Panc1 (cell line): Measurements from ENCODE around the gene ALG12.

Source experiments
- POLR2AphosphoS5 ChIP-seq: IDR thresholded peaks from 2 replicates; pipeline ENCODE4 v1.6.1; 2012; ENCODE audit warnings: mild to moderate bottlenecking, low read depth, low read length, moderate library complexity
- SIN3A ChIP-seq: IDR thresholded peaks from 2 replicates; pipeline ENCODE4 v1.6.1; 2012; ENCODE audit warnings: low read depth, mild to moderate bottlenecking, low read length, moderate library complexity, borderline replicate concordance; ENCODE audit not compliant: insufficient read depth
- TCF7L2 ChIP-seq: IDR thresholded peaks from 2 replicates; pipeline ENCODE4 v1.6.1; 2011; ENCODE audit warnings: mild to moderate bottlenecking, low read depth, low read length, inconsistent platforms
- TF ChIP-seq, protein P1 (sequence below): fragments of 450-650 bp; IDR thresholded peaks from 2 replicates; pipeline ENCODE4 v1.5.1; 2017; ENCODE audit warnings: mild to moderate bottlenecking
- TF ChIP-seq, protein P2 (sequence below), 2 experiments: IDR thresholded peaks; 2 replicates each; pipeline ENCODE4 v1.6.1; 2011 to 2012; ENCODE audit warnings: low read depth in 2 of 2, control low read depth in 1 of 2, low read length in 1 of 2, mild to moderate bottlenecking in 1 of 2, moderate library complexity in 1 of 2; ENCODE audit not compliant: insufficient read depth in 1 of 2

DNA sequence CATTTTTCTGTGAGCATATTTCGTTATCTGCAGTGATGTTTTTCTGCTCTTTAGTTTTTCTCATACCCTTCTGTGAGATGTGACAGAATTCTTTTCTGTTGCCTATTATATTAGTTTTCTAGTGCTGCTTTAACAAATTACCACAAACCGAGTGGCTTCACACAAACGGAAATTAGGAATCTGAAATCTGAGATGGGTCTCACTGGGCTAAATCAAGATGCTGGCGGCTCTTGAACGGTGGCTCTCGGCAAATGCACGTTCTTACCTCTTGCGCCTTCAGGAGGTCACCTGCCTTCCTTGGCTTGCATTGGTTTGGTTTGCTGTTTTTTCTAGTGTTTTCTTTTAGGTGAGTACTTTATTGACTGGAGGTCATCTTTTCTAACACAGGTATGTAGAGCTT is 51.6 kb downstream of the ALG12 start:
- TF ChIP-seq, protein P1, sequence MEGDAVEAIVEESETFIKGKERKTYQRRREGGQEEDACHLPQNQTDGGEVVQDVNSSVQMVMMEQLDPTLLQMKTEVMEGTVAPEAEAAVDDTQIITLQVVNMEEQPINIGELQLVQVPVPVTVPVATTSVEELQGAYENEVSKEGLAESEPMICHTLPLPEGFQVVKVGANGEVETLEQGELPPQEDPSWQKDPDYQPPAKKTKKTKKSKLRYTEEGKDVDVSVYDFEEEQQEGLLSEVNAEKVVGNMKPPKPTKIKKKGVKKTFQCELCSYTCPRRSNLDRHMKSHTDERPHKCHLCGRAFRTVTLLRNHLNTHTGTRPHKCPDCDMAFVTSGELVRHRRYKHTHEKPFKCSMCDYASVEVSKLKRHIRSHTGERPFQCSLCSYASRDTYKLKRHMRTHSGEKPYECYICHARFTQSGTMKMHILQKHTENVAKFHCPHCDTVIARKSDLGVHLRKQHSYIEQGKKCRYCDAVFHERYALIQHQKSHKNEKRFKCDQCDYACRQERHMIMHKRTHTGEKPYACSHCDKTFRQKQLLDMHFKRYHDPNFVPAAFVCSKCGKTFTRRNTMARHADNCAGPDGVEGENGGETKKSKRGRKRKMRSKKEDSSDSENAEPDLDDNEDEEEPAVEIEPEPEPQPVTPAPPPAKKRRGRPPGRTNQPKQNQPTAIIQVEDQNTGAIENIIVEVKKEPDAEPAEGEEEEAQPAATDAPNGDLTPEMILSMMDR = no peak
- TF ChIP-seq POLR2AphosphoS5 (no peak), TCF7L2 (no peak), SIN3A (no peak)
- TF ChIP-seq, protein P2, sequence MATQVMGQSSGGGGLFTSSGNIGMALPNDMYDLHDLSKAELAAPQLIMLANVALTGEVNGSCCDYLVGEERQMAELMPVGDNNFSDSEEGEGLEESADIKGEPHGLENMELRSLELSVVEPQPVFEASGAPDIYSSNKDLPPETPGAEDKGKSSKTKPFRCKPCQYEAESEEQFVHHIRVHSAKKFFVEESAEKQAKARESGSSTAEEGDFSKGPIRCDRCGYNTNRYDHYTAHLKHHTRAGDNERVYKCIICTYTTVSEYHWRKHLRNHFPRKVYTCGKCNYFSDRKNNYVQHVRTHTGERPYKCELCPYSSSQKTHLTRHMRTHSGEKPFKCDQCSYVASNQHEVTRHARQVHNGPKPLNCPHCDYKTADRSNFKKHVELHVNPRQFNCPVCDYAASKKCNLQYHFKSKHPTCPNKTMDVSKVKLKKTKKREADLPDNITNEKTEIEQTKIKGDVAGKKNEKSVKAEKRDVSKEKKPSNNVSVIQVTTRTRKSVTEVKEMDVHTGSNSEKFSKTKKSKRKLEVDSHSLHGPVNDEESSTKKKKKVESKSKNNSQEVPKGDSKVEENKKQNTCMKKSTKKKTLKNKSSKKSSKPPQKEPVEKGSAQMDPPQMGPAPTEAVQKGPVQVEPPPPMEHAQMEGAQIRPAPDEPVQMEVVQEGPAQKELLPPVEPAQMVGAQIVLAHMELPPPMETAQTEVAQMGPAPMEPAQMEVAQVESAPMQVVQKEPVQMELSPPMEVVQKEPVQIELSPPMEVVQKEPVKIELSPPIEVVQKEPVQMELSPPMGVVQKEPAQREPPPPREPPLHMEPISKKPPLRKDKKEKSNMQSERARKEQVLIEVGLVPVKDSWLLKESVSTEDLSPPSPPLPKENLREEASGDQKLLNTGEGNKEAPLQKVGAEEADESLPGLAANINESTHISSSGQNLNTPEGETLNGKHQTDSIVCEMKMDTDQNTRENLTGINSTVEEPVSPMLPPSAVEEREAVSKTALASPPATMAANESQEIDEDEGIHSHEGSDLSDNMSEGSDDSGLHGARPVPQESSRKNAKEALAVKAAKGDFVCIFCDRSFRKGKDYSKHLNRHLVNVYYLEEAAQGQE (IDR thresholded peaks at IDR 0.05; ENCODE audit: insufficient read depth in 1 of 2, low read depth in 2 of 2, low read length in 1 of 2) = no peak
